ENCODE measurements around the gene STK17B.

Gene STK17B

GRCh38 chr2:196086517-196087368 lies 84.6 kb downstream of the STK17B start:
- Histone ChIP-seq H3K79me1 (ENCODE audit: low read length) (no peaks in the 10 kb centered on the region), H3K4ac (ENCODE audit: low read depth, low read length) (no peak overlapping the region), H3K4me2 (ENCODE audit: low read length) (no peak overlapping the region), H3K56ac (ENCODE audit: low read length) (no peak overlapping the region), H4K5ac (ENCODE audit: low read length) (no peak overlapping the region), H3K79me2 (ENCODE audit: control insufficient read depth, insufficient read depth, low read length) (no peaks in the 10 kb centered on the region), H3K4me1 (ENCODE audit: control insufficient read depth, low read depth, low read length) (no peaks in the 10 kb centered on the region), H3K27me3 (ENCODE audit: insufficient read depth, low read length, poor library complexity) (no peaks in the 10 kb centered on the region), H3K9ac (ENCODE audit: low read length) (no peak overlapping the region), H3K4me3 (ENCODE audit: low read length) (no peak overlapping the region), H2BK15ac (replicated peaks; ENCODE audit: low read depth) (no peak overlapping the region), H2AK5ac (ENCODE audit: low read length) (no peak overlapping the region), H4K8ac (ENCODE audit: low read depth, low read length) (no peak overlapping the region), H3K23ac (ENCODE audit: low read length) (no peak overlapping the region), H2BK5ac (ENCODE audit: low read length) (no peak overlapping the region), H3K36me3 (ENCODE audit: control insufficient read depth, insufficient read depth, low read length) (no peaks in the 10 kb centered on the region), H3K27ac (ENCODE audit: low read depth, low read length) (no peak overlapping the region), H2BK120ac (ENCODE audit: low read depth, low read length) (no peak overlapping the region), H3K18ac (ENCODE audit: low read length) (no peak overlapping the region)
- WGBS (ENCODE audit: extremely low coverage, insufficient coverage, low lambda C conversion rate), result 100% methylated on average over 2 of the region's 7 CpGs
- DNase-seq, result no peak

GRCh38 chr2:196083601-196084000 lies 87.8 kb downstream of the STK17B start:
- no peak overlapping the region for H3K56ac ChIP-seq (ENCODE audit: low read length)
- no peak overlapping the region for H2BK15ac ChIP-seq (replicated peaks; ENCODE audit: low read depth)
- no peak overlapping the region for H4K5ac ChIP-seq (ENCODE audit: low read length)
- no peaks in the 10 kb centered on the region for H3K27me3 ChIP-seq (ENCODE audit: insufficient read depth, low read length, poor library complexity)
- H3K4ac ChIP-seq (ENCODE audit: low read depth, low read length), result no peak overlapping the region
- H3K9ac ChIP-seq (ENCODE audit: low read length), result no peak overlapping the region
- H3K4me1 ChIP-seq (ENCODE audit: control insufficient read depth, low read depth, low read length), result no peaks in the 10 kb centered on the region
- no peak overlapping the region for H2AK5ac ChIP-seq (ENCODE audit: low read length)
- H3K4me2 ChIP-seq (ENCODE audit: low read length), result no peak overlapping the region
- no peak overlapping the region for H3K23ac ChIP-seq (ENCODE audit: low read length)
- WGBS (ENCODE audit: extremely low coverage, insufficient coverage, low lambda C conversion rate), result no CpG with 5 or more reads among the region's 5 CpGs
- no peaks in the 10 kb centered on the region for H3K79me2 ChIP-seq (ENCODE audit: control insufficient read depth, insufficient read depth, low read length)
- no peak for DNase-seq
- no peaks in the 10 kb centered on the region for H3K79me1 ChIP-seq (ENCODE audit: low read length)
- no peak overlapping the region for H2BK5ac ChIP-seq (ENCODE audit: low read length)
- H3K27ac ChIP-seq (ENCODE audit: low read depth, low read length), result no peak overlapping the region
- no peak overlapping the region for H3K4me3 ChIP-seq (ENCODE audit: low read length)
- H3K18ac ChIP-seq (ENCODE audit: low read length), result no peak overlapping the region
- no peaks in the 10 kb centered on the region for H3K36me3 ChIP-seq (ENCODE audit: control insufficient read depth, insufficient read depth, low read length)
- no peak overlapping the region for H2BK120ac ChIP-seq (ENCODE audit: low read depth, low read length)
- no peak overlapping the region for H4K8ac ChIP-seq (ENCODE audit: low read depth, low read length)

Data from mesendoderm (in vitro differentiated cells).